HG03025 (cell line): Measurements from ENCODE around the gene ASXL1.

Experiments used
- ATAC-seq: cut with Tn5 transposase; IDR thresholded peaks from one replicate; pipeline ENCODE4 v1.9.1; 2021; ENCODE audit warnings: mild to moderate bottlenecking, moderate library complexity; ENCODE audit not compliant: unreplicated experiment, low FRiP score

The ASXL1 gene

GRCh38 chr20:32437391-32438074 is 79.4 kb downstream of the ASXL1 start:
- no peak for ATAC-seq

GRCh38 chr20:32438331-32438858 is 80.3 kb downstream of the ASXL1 start:
- no peak for ATAC-seq

GRCh38 chr20:32439132-32439829 is 81.2 kb downstream of the ASXL1 start:
- no peak for ATAC-seq

- no peak for ATAC-seq
Observed at GRCh38 chr20:32440069-32440757, 82.1 kb downstream of the ASXL1 start.

GRCh38 chr20:32440758-32441078 is 82.6 kb downstream of the ASXL1 start:
- no peak for ATAC-seq

GRCh38 chr20:32441638-32442037 is 83.5 kb downstream of the ASXL1 start:
- ATAC-seq, result no peak

GRCh38 chr20:32442630-32443373 is 84.7 kb downstream of the ASXL1 start:
- no peak for ATAC-seq

GRCh38 chr20:32443386-32443974 is 85.3 kb downstream of the ASXL1 start:
- ATAC-seq, result no peak

- ATAC-seq, result no peak
Observed at GRCh38 chr20:32444474-32445220, 86.5 kb downstream of the ASXL1 start.

GRCh38 chr20:32445539-32446273 is 87.6 kb downstream of the ASXL1 start:
- ATAC-seq, result no peak

- ATAC-seq, result no peak
Observed at GRCh38 chr20:32446301-32447100, 88.4 kb downstream of the ASXL1 start.

GRCh38 chr20:32447136-32448027 is 89.3 kb downstream of the ASXL1 start:
- ATAC-seq, result no peak

GRCh38 chr20:32448306-32449056 is 90.3 kb downstream of the ASXL1 start:
- no peak for ATAC-seq

GRCh38 chr20:32449057-32449889 is 91.1 kb downstream of the ASXL1 start:
- ATAC-seq, result no peak

- no peak for ATAC-seq
Observed at GRCh38 chr20:32449890-32450401, 91.8 kb downstream of the ASXL1 start.
